Prostate gland (tissue), 2 donors: Measurements from ENCODE around the gene GPR89B. TPM values are rescaled to one million over a fixed set of nuclear protein-coding genes. Genes with fewer than 3 reads are reported as not detected.
"Not testable (repeated sequence)": the region's sequence is repeated elsewhere in the genome, so short reads cannot be mapped to it uniquely, and the experiment has no call there.

Experiments used
- DNase-seq: peaks from one replicate; pipeline ENCODE4 v3.0.0-alpha.2; 2019; ENCODE audit warnings: low spot score
- H3K27ac ChIP-seq, 2 donors: fragments of 200-600 bp; sonication (generic); 2 replicates each; pipeline ENCODE4 v1.5.1; 2017 to 2019
- H3K27me3 ChIP-seq: fragments of 200-600 bp; sonication (generic); replicated peaks from 2 replicates; pipeline ENCODE4 v1.5.1; 2019; ENCODE audit not compliant: insufficient read depth
- H3K36me3 ChIP-seq, 2 donors: fragments of 200-600 bp; sonication (generic); 1 replicate in 1 of 2; 2 replicates in 1 of 2; pipeline versions ENCODE4 v1.5.1 to v1.8.1; 2017 to 2019
- H3K4me1 ChIP-seq: fragments of 200-600 bp; sonication (generic); replicated peaks from 2 replicates; pipeline ENCODE4 v1.5.1; 2019
- H3K4me3 ChIP-seq, 2 donors: fragments of 200-600 bp; sonication (generic); 2 replicates each; pipeline ENCODE4 v1.5.1; 2017 to 2019
- H3K9me3 ChIP-seq: fragments of 200-600 bp; sonication (generic); 2 replicates; pipeline ENCODE4 v1.5.1; 2017
- CTCF ChIP-seq, 4 experiments: fragments of 200-600 bp in 2 of 4; fragments of 450-650 bp in 2 of 4; sonication (generic) in 2 of 4; IDR thresholded peaks; 1 replicate in 3 of 4; 2 replicates in 1 of 4; pipeline ENCODE4 v1.5.1; 2016 to 2019; ENCODE audit warnings: antibody characterized with exemption in 4 of 4, mild to moderate bottlenecking in 2 of 4, moderate library complexity in 2 of 4
- POLR2A ChIP-seq: fragments of 450-650 bp; IDR thresholded peaks from one replicate; pipeline ENCODE4 v1.6.1; 2016; ENCODE audit warnings: antibody characterized with exemption, mild to moderate bottlenecking
- POLR2AphosphoS5 ChIP-seq: sonication (generic); formaldehyde crosslinking; IDR thresholded peaks from one replicate; pipeline ENCODE4 v1.6.1; 2017; ENCODE audit warnings: antibody characterized with exemption
- WGBS: methylation state at CpG from one replicate; pipeline ENCODE4 v1.1.5; 2018; 5-methylcytosine and 5-hydroxymethylcytosine counted together
- intact Hi-C: fragments of 100-400 bp; cut with DNase I; formaldehyde crosslinking; loops from one replicate; pipeline ENCODE4 v1.14.2; 2022
- total RNA-seq, 2 donors: library from RNA; depleted of rRNA; stranded (reverse); fragments of >200 nt; gene quantifications; one replicate each; pipeline ENCODE4 v1.1.0, GENCODE V29; 2016

Gene GPR89B
- total RNA-seq, 2 donors from 2014 or later, result 9.2 to 17.0 TPM

- 90% methylated on average over 1 of the region's 1 CpG for whole genome bisulfite sequencing
- Histone ChIP-seq H3K27me3 (no peaks in the 10 kb centered on the region), H3K4me3 (no peak overlapping the region), H3K27ac (no peak overlapping the region), H3K4me1 (no peaks in the 10 kb centered on the region), H3K9me3 (no peaks in the 10 kb centered on the region), H3K36me3 (no peaks in the 10 kb centered on the region)
- DNase-seq, result no peak
- intact Hi-C loops, result no loop called here
- TF ChIP-seq POLR2AphosphoS5 (no peak), CTCF (IDR thresholded peaks at IDR 0.05) (no peak), POLR2A (no peak)
These were observed 82.3 kb downstream of the GPR89B start for GRCh38 chr1:148010527-148010926.

GRCh38 chr1:148013177-148014144 lies 85.2 kb downstream of the GPR89B start:
- H3K27ac ChIP-seq, H3K9me3 ChIP-seq, H3K4me3 ChIP-seq, H3K36me3 ChIP-seq, intact Hi-C loops, H3K27me3 ChIP-seq, H3K4me1 ChIP-seq, DNase-seq: not testable (repeated sequence)
- 51% methylated on average over 40 of the region's 48 CpGs for WGBS

GRCh38 chr1:148014289-148015200 lies 86.3 kb downstream of the GPR89B start:
- intact Hi-C loops, H3K9me3 ChIP-seq, DNase-seq, H3K36me3 ChIP-seq, H3K4me1 ChIP-seq, H3K27ac ChIP-seq, H3K27me3 ChIP-seq: not testable (repeated sequence)
- H3K4me3 ChIP-seq, result peak overlapping the region in 1 of 2 donors; percentile 10
- under 1% methylated on average over 45 of the region's 58 CpGs for WGBS

GRCh38 chr1:148024918-148025317 lies 96.7 kb downstream of the GPR89B start:
- H3K9me3 ChIP-seq, DNase-seq, H3K4me1 ChIP-seq, H3K27ac ChIP-seq, H3K27me3 ChIP-seq, H3K36me3 ChIP-seq, intact Hi-C loops, H3K4me3 ChIP-seq: not testable (repeated sequence)
- 93% methylated on average over 5 of the region's 5 CpGs for WGBS

GRCh38 chr1:148027004-148027403 lies 98.8 kb downstream of the GPR89B start:
- H3K27ac ChIP-seq, DNase-seq, H3K27me3 ChIP-seq, H3K4me1 ChIP-seq, H3K4me3 ChIP-seq, H3K36me3 ChIP-seq, H3K9me3 ChIP-seq, intact Hi-C loops: not testable (repeated sequence)
- 80% methylated on average over 1 of the region's 4 CpGs for WGBS

- H3K4me3 ChIP-seq, H3K4me1 ChIP-seq, H3K27me3 ChIP-seq, intact Hi-C loops, H3K9me3 ChIP-seq, H3K27ac ChIP-seq, H3K36me3 ChIP-seq, DNase-seq: not testable (repeated sequence)
- 61% methylated on average over 3 of the region's 3 CpGs for WGBS
These were observed 104.0 kb downstream of the GPR89B start for GRCh38 chr1:148032247-148032646.

- H3K4me3 ChIP-seq, H3K27ac ChIP-seq, H3K4me1 ChIP-seq, DNase-seq, H3K27me3 ChIP-seq, intact Hi-C loops, H3K36me3 ChIP-seq, H3K9me3 ChIP-seq: not testable (repeated sequence)
- no CpG with 5 or more reads among the region's 25 CpGs for WGBS
These were observed 104.5 kb downstream of the GPR89B start for GRCh38 chr1:148032690-148033089.

GRCh38 chr1:148033147-148033546 lies 104.9 kb downstream of the GPR89B start:
- intact Hi-C loops, H3K4me1 ChIP-seq, H3K27me3 ChIP-seq, H3K4me3 ChIP-seq, H3K27ac ChIP-seq, H3K9me3 ChIP-seq, DNase-seq, H3K36me3 ChIP-seq: not testable (repeated sequence)
- WGBS, result 5% methylated on average over 10 of the region's 16 CpGs

- WGBS, result 2% methylated on average over 7 of the region's 21 CpGs
- peak overlapping the region; percentile 28 to 29 for H3K4me3 ChIP-seq
- intact Hi-C loops, H3K4me1 ChIP-seq, H3K36me3 ChIP-seq, H3K9me3 ChIP-seq, DNase-seq, H3K27me3 ChIP-seq: not testable (repeated sequence)
- H3K27ac ChIP-seq, result peak overlapping the region; percentile 60 to 69
These were observed 109.7 kb downstream of the GPR89B start for GRCh38 chr1:148037850-148038461.
